ENCODE data around the gene PHPT1. TPM values are rescaled to one million over a fixed set of nuclear protein-coding genes. Genes with fewer than 3 reads are reported as not detected.

The PHPT1 gene
- total RNA-seq, 1 experiment from 2014 or later, result 161 TPM

- no peaks in the 10 kb centered on the region for H3K79me1 ChIP-seq (ENCODE audit: insufficient read depth, low read depth, low read length, poor library complexity, severe bottlenecking)
- no CpG with 5 or more reads among the region's 53 CpGs for WGBS (ENCODE audit: extremely low coverage, insufficient read length, low lambda C conversion rate)
- peak overlapping the region; percentile 87; the same call in 1 of the 2 replicates for H3K14ac ChIP-seq (ENCODE audit: insufficient read depth, low read length)
- H3K36me3 Mint-ChIP-seq (ENCODE audit: insufficient read depth in 1 of 3, low read depth in 3 of 3), result peaks cover 0 to 12% (median 10%) of the 10 kb centered on the region in 3 experiments; a peak in 4 of 7 replicates
- H3K4ac ChIP-seq (ENCODE audit: low read depth, low read length), result no peak overlapping the region
- H3K27ac Mint-ChIP-seq, result peak overlapping the region; percentile 94 to 98 (median 95); a peak in 6 of 7 replicates
- no peak overlapping the region for H2BK5ac ChIP-seq (ENCODE audit: insufficient read length, low read length)
- H4K20me1 ChIP-seq (ENCODE audit: control insufficient read depth, insufficient read depth, insufficient read length), result no peaks in the 10 kb centered on the region
- no peak overlapping the region for H2BK12ac ChIP-seq (ENCODE audit: insufficient read length, low read depth, low read length)
- H3K9me3 ChIP-seq (ENCODE audit: control insufficient read depth, low read depth, low read length), result no peaks in the 10 kb centered on the region
- peak overlapping the region; percentile 78 for H3K4me2 ChIP-seq (ENCODE audit: insufficient read depth, insufficient read length, low read length)
- no peaks in the 10 kb centered on the region for H3K4me1 ChIP-seq (ENCODE audit: insufficient read depth, low read length)
- no peak overlapping the region for H3K27ac ChIP-seq (ENCODE audit: insufficient read length, low read depth, low read length)
- H3K23me2 ChIP-seq (ENCODE audit: insufficient read length, low read depth, low read length, poor library complexity, severe bottlenecking), result peaks cover 8% of the 10 kb centered on the region
- H3K4me1 Mint-ChIP-seq, result peaks cover 2 to 6% of the 10 kb centered on the region in 2 experiments; a peak in 3 of 4 replicates
- no peaks in the 10 kb centered on the region for H3K27me3 ChIP-seq (ENCODE audit: insufficient read depth, low read length)
- peak overlapping the region; percentile 49 for H3K18ac ChIP-seq (ENCODE audit: insufficient read length, low read depth, low read length)
- H3K23ac ChIP-seq (ENCODE audit: insufficient read length, low read depth, low read length), result no peak overlapping the region
- DNase-seq, result no peak
- H2AFZ ChIP-seq (ENCODE audit: low read length), result no peak overlapping the region
- no peak for TF ChIP-seq CTCF (conservative IDR thresholded peaks at IDR 0.05)
- no peak overlapping the region for H3K56ac ChIP-seq (ENCODE audit: insufficient read length, low read depth, low read length)
- H3K27me3 Mint-ChIP-seq (ENCODE audit: low read depth), result peaks cover 2% of the 10 kb centered on the region
- no peak overlapping the region for H2AK5ac ChIP-seq (ENCODE audit: insufficient read length, low read length)
- no peak overlapping the region for H4K91ac ChIP-seq (ENCODE audit: insufficient read length, low read depth, low read length)
- no peak overlapping the region for H2BK120ac ChIP-seq (ENCODE audit: low read depth, low read length, poor library complexity, severe bottlenecking)
- no peaks in the 10 kb centered on the region for H3K79me2 ChIP-seq (ENCODE audit: insufficient read depth, low read length)
- no peak overlapping the region for H2BK20ac ChIP-seq (ENCODE audit: low read depth, low read length, poor library complexity, severe bottlenecking)
- no peaks in the 10 kb centered on the region for H3K9me3 Mint-ChIP-seq
- no peak overlapping the region for H4K5ac ChIP-seq (ENCODE audit: insufficient read length, low read depth, low read length)
- no peak overlapping the region for H4K8ac ChIP-seq (replicated peaks; ENCODE audit: insufficient read length, low read depth, low read length)
- H3T11ph ChIP-seq (ENCODE audit: low read length), result no peak overlapping the region
- peak overlapping the region; percentile 91 to 93 for H3K4me3 Mint-ChIP-seq
- H2BK15ac ChIP-seq (ENCODE audit: low read depth, low read length), result no peak overlapping the region
- H3K9ac ChIP-seq (ENCODE audit: extremely low read depth, insufficient read length, low read length), result no peak overlapping the region
Measured at GRCh38 chr9:136848393-136849037, 694 bp upstream of the PHPT1 start.
